Gastrocnemius medialis (tissue), 4 donors: ENCODE data around the gene ALDH8A1.

Experiments
- CTCF ChIP-seq, 5 experiments: fragments of 450-650 bp in 3 of 5; fragments of 200-600 bp in 2 of 5; sonication (generic) in 2 of 5; IDR thresholded peaks in 4 of 5; conservative IDR thresholded peaks in 1 of 5; 1 replicate in 4 of 5; 2 replicates in 1 of 5; pipeline ENCODE4 v1.5.1; 2016 to 2019; ENCODE audit warnings: antibody characterized with exemption in 5 of 5, mild to moderate bottlenecking in 3 of 5, moderate library complexity in 3 of 5
- POLR2A ChIP-seq, 2 donors: fragments of 450-650 bp; IDR thresholded peaks; one replicate each; pipeline ENCODE4 v1.6.1; 2017; ENCODE audit warnings: antibody characterized with exemption in 2 of 2, mild to moderate bottlenecking in 2 of 2, moderate library complexity in 2 of 2

GRCh38 chr6:134948142-134948541 is 1.8 kb downstream of the ALDH8A1 start:
- TF ChIP-seq CTCF (IDR thresholded peaks at IDR 0.05 in 4 of 5, conservative IDR thresholded peaks at IDR 0.05 in 1 of 5) (no peak), POLR2A (IDR thresholded peaks at IDR 0.05) (no peak)
